GM23338 (cell line): ENCODE measurements around the gene IKBKE. TPM values are rescaled to one million over a fixed set of nuclear protein-coding genes. Genes with fewer than 3 reads are reported as not detected.

Source experiments
- ATAC-seq: fragments of 200-7000 bp; cut with Tn5 transposase; 3 replicates; pipeline ENCODE4 v1.9.1; 2020
- DNase-seq: peaks from one replicate; pipeline ENCODE4 v3.0.0-alpha.2; 2015; ENCODE audit warnings: low spot score
- H2AFZ ChIP-seq: fragments of 200-600 bp; sonication (generic); 2 replicates; pipeline ENCODE4 v1.8.0; 2016; ENCODE audit warnings: antibody characterized with exemption, mild to moderate bottlenecking, moderate library complexity
- H3F3A ChIP-seq: fragments of 200-600 bp; sonication (generic); replicated peaks from 2 replicates; pipeline ENCODE4 v1.8.0; 2017; ENCODE audit warnings: antibody characterized with exemption, mixed run types, low read depth
- H3K27ac ChIP-seq: fragments of 200-600 bp; sonication (generic); 2 replicates; pipeline ENCODE4 v1.6.1; 2016; ENCODE audit warnings: low read depth
- H3K27me3 ChIP-seq: fragments of 200-600 bp; sonication (generic); 2 replicates; pipeline ENCODE4 v1.8.0; 2016; ENCODE audit warnings: mild to moderate bottlenecking, mixed run types, moderate library complexity; ENCODE audit not compliant: insufficient read depth
- H3K36me3 ChIP-seq: fragments of 200-600 bp; sonication (generic); 2 replicates; pipeline ENCODE4 v1.8.0; 2016; ENCODE audit warnings: mild to moderate bottlenecking; ENCODE audit not compliant: insufficient read depth
- H3K4me1 ChIP-seq: fragments of 200-600 bp; sonication (generic); 2 replicates; pipeline ENCODE4 v1.8.0; 2016; ENCODE audit warnings: mild to moderate bottlenecking, moderate library complexity; ENCODE audit not compliant: insufficient read depth
- H3K4me2 ChIP-seq: fragments of 200-600 bp; sonication (generic); 2 replicates; pipeline ENCODE4 v1.7.1; 2017; ENCODE audit warnings: mixed run types
- H3K4me3 ChIP-seq: fragments of 200-600 bp; sonication (generic); 2 replicates; pipeline ENCODE4 v1.6.1; 2016; ENCODE audit warnings: mixed run types
- H3K79me2 ChIP-seq: fragments of 200-600 bp; sonication (generic); replicated peaks from 2 replicates; pipeline ENCODE4 v1.8.0; 2017; ENCODE audit warnings: mild to moderate bottlenecking; ENCODE audit not compliant: insufficient read depth
- H3K9me2 ChIP-seq: fragments of 200-600 bp; sonication (generic); 2 replicates; pipeline ENCODE4 v1.8.0; 2017; ENCODE audit not compliant: insufficient read depth
- H4K20me1 ChIP-seq: fragments of 200-600 bp; sonication (generic); replicated peaks from 2 replicates; pipeline ENCODE4 v1.8.0; 2017; ENCODE audit warnings: mild to moderate bottlenecking; ENCODE audit not compliant: insufficient read depth
- H3K27ac Mint-ChIP-seq: 2 replicates; pipeline ENCODE4 v1.8.0; 2020; ENCODE audit warnings: inconsistent platforms, mild to moderate bottlenecking, moderate library complexity, mixed read lengths
- H3K27me3 Mint-ChIP-seq: 3 replicates; pipeline ENCODE4 v1.8.0; 2022; ENCODE audit warnings: low read depth, mild to moderate bottlenecking, moderate library complexity, mixed read lengths, inconsistent platforms; ENCODE audit not compliant: insufficient read depth, poor library complexity
- H3K36me3 Mint-ChIP-seq: 3 replicates; pipeline ENCODE4 v1.8.0; 2021; ENCODE audit warnings: low read depth, mild to moderate bottlenecking, inconsistent platforms, moderate library complexity, mixed read lengths
- H3K4me1 Mint-ChIP-seq: 3 replicates; pipeline ENCODE4 v1.8.0; 2020; ENCODE audit warnings: mild to moderate bottlenecking, inconsistent platforms, mixed read lengths
- H3K4me3 Mint-ChIP-seq: 3 replicates; pipeline ENCODE4 v1.8.0; 2021; ENCODE audit warnings: moderate library complexity, mild to moderate bottlenecking, inconsistent platforms, mixed read lengths
- H3K9me3 Mint-ChIP-seq: 3 replicates; pipeline ENCODE4 v1.8.0; 2020; ENCODE audit warnings: moderate library complexity, mild to moderate bottlenecking, inconsistent platforms, mixed read lengths
- CTCF ChIP-seq, 2 experiments: fragments of 200-600 bp in 1 of 2; sonication (generic) in 1 of 2; conservative IDR thresholded peaks; 2 replicates each; pipeline versions ENCODE4 v1.5.1 to v1.6.1; 2016 to 2017; ENCODE audit warnings: antibody characterized with exemption in 2 of 2, low read depth in 2 of 2, mild to moderate bottlenecking in 2 of 2, moderate library complexity in 1 of 2
- ETS1 ChIP-seq: IDR thresholded peaks from 2 replicates; pipeline ENCODE4 v1.6.1; 2016; ENCODE audit warnings: antibody characterized with exemption
- EZH2 ChIP-seq: fragments of 200-600 bp; sonication (generic); IDR thresholded peaks from one replicate; pipeline ENCODE4 v1.8.0; 2017; ENCODE audit warnings: antibody characterized with exemption, mild to moderate bottlenecking, low read depth; ENCODE audit not compliant: unreplicated experiment
- JUNB ChIP-seq: IDR thresholded peaks from one replicate; pipeline ENCODE4 v1.6.1; 2016; ENCODE audit warnings: antibody characterized with exemption; ENCODE audit not compliant: unreplicated experiment
- NANOG ChIP-seq: IDR thresholded peaks from 2 replicates; pipeline ENCODE4 v1.6.1; 2016; ENCODE audit warnings: antibody characterized with exemption, borderline replicate concordance
- REST ChIP-seq: IDR thresholded peaks from one replicate; pipeline ENCODE4 v1.6.1; 2018; ENCODE audit warnings: antibody characterized with exemption; ENCODE audit not compliant: unreplicated experiment
- ZNF114 ChIP-seq: fragments of 250-450 bp; sonication (Bioruptor Pico); IDR thresholded peaks from 2 replicates; pipeline ENCODE4 v1.5.0; 2020; ENCODE audit warnings: mild to moderate bottlenecking, moderate library complexity
- ZNF462 ChIP-seq: fragments of 250-450 bp; sonication (Bioruptor Pico); IDR thresholded peaks from 2 replicates; pipeline ENCODE4 v1.5.0; 2020; ENCODE audit warnings: mild to moderate bottlenecking, moderate library complexity
- polyA plus RNA-seq: library from polyadenylated mRNA; unstranded; fragments of >200 nt; fragmentation: Nextera tagmentation; extraction: Ambion mirVana; gene quantifications from 2 replicates; pipeline ENCODE4 v1.2.1, GENCODE V29; 2016
- total RNA-seq: library from RNA; depleted of rRNA; stranded (reverse); fragments of >200 nt; shearing (Covaris generic); gene quantifications from 2 replicates; pipeline ENCODE4 v1.2.3, GENCODE V29; 2014

The IKBKE gene
- total and polyA plus RNA-seq, 2 experiments from 2014 or later = 4.8 to 11.1 TPM

- TF ChIP-seq ZNF462 (CRISPR knock-in tag) (no peak), JUNB (no peak), CTCF (conservative IDR thresholded peaks at IDR 0.05; ENCODE audit: low read depth in 2 of 2) (no peak), EZH2 (no peak)
Observed at GRCh38 chr1:206503591-206504362, 33.5 kb downstream of the IKBKE start (continued).

GRCh38 chr1:206504363-206504713, 34.1 kb downstream of the IKBKE start:
- Histone ChIP-seq H3F3A (0 out of 2 replicates have a peak, but pooled peaks cover 2% of the 10 kb centered on the region), H3K27ac (no peak overlapping the region), H3K4me1 (peaks cover 8% of the 10 kb centered on the region; the same call in 1 of the 2 replicates), H3K9me2 (peaks cover 2% of the 10 kb centered on the region; the same call in 1 of the 2 replicates), H3K36me3 (no peaks in the 10 kb centered on the region), H3K27me3 (peaks cover 58% of the 10 kb centered on the region), H3K79me2 (no peaks in the 10 kb centered on the region), H2AFZ (no peak overlapping the region), H3K4me3 (no peak overlapping the region), H4K20me1 (peaks cover 7% of the 10 kb centered on the region; the same call in 1 of the 2 replicates), H3K4me2 (no peak overlapping the region)
- peaks cover 35% of the 10 kb centered on the region for H3K27me3 Mint-ChIP-seq
- peaks cover 20% of the 10 kb centered on the region for H3K4me1 Mint-ChIP-seq
- H3K36me3 Mint-ChIP-seq = no peaks in the 10 kb centered on the region
- no peak overlapping the region for H3K4me3 Mint-ChIP-seq
- H3K9me3 Mint-ChIP-seq = no peaks in the 10 kb centered on the region
- ATAC-seq = no peak
- no peak overlapping the region for H3K27ac Mint-ChIP-seq
- no peak for DNase-seq
- TF ChIP-seq ETS1 (no peak), REST (no peak), ZNF114 (CRISPR knock-in tag) (no peak), NANOG (no peak), CTCF (conservative IDR thresholded peaks at IDR 0.05; ENCODE audit: low read depth in 2 of 2) (no peak)
